Measurements from ENCODE around the gene LRP1B. TPM values are rescaled to one million over a fixed set of nuclear protein-coding genes. Genes with fewer than 3 reads are reported as not detected.

Gene LRP1B
- total RNA-seq, 2 donors from 2014 or later = 0.02 TPM; not detected in 1

DNA sequence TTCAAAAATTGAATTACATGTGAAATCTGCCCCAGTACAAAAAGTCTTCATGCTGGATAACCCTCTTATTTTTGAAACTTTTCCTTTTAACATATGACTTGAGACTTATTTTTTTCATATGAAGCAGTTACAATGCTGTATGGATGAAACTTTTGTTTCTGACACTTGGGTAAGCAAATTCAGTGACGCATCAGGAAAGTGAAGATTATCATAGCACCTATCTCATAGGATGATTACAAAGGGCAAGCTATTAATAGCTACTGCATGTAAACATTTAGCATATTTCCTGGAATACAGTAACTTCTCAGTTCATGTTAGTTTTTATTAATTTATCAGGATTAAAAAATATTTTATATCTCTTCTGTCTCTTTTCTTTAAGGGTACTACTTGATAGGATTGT is 1109.2 kb downstream of the LRP1B start:
- no peaks in the 10 kb centered on the region for H3K36me3 Mint-ChIP-seq (ENCODE audit: low read depth)

DNA sequence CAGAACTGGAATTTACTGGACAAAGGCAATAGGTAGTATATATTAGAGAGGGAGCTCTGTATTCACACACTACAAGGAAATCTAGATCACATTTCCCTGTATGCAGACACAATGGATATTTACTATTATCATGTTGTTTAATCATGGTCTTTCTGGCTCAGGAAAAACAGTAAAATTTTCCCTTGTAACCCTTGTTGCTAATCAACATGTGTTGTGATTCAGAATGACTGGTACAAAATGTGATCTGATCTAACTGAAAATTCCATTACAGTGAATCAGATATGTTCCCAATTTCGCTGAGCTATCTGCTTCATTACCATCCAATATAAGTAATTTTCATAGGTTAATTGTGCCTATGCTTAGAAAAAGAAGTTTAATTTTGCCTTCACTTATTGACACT is 1109.7 kb downstream of the LRP1B start:
- H3K9me3 ChIP-seq (ENCODE audit: control insufficient read depth, low read length, poor library complexity, severe bottlenecking) = no peaks in the 10 kb centered on the region
- Mint-ChIP-seq H3K4me3 (no peak overlapping the region), H3K27ac (no peak overlapping the region), H3K4me1 (no peaks in the 10 kb centered on the region), H3K36me3 (ENCODE audit: low read depth) (no peaks in the 10 kb centered on the region), H3K27me3 (no peaks in the 10 kb centered on the region)
- ATAC-seq (no peak), DNase-seq (no peak)

More for the DNA sequence above, 1109.2 kb downstream of the LRP1B start:
- Mint-ChIP-seq H3K4me1 (no peaks in the 10 kb centered on the region), H3K4me3 (no peak overlapping the region), H3K27me3 (no peaks in the 10 kb centered on the region), H3K27ac (no peak overlapping the region)
- no peak for ATAC-seq
- DNase-seq = no peak
- H3K9me3 ChIP-seq (ENCODE audit: control insufficient read depth, low read length, poor library complexity, severe bottlenecking) = no peaks in the 10 kb centered on the region

- no peaks in the 10 kb centered on the region for H3K27me3 Mint-ChIP-seq
- no peak overlapping the region for H3K4me3 Mint-ChIP-seq
- DNase-seq = no peak
- no peaks in the 10 kb centered on the region for H3K36me3 Mint-ChIP-seq (ENCODE audit: low read depth)
- H3K4me1 Mint-ChIP-seq = no peaks in the 10 kb centered on the region
- no peak overlapping the region for H3K27ac Mint-ChIP-seq
- H3K9me3 ChIP-seq (ENCODE audit: control insufficient read depth, low read length, poor library complexity, severe bottlenecking) = no peaks in the 10 kb centered on the region
- ATAC-seq = no peak
These were observed 1110.5 kb downstream of the LRP1B start for GRCh38 chr2:141020346-141020745.

DNA sequence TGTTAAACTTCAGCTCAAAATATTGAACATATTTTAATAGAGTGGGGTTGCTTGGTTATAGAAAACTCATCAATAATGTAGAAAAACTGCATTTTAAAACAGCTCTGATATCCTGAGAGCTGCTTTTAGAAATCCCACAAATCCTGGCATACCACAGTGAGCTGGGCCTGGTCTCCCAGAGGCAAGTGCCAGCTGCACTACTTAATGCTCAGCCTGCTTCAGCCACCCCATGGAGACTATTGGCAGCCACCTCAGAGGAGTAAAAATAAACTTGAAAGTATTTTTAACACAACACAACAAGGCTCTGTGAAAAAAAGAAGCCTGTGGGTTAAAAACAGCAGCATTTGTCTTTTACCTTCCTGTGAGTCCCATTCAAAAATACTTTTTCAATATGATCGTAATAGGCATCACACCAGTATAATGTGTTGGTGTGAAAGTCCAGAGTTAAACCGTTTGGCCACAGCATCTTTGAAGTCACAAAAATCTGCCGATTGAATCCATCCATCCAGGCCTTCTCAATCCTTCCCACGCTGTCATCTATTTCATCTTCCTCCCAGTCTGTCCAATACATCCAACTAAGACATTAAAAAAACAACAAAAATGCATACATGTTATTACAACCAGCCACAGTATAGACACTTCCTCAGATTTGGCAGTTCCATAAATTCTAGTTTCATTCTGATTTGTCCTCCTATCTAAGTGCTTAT is 1115.3 kb downstream of the LRP1B start:
- DNase-seq = no peak
- no peak overlapping the region for H3K27ac Mint-ChIP-seq
- H3K9me3 ChIP-seq (ENCODE audit: control insufficient read depth, low read length, poor library complexity, severe bottlenecking) = no peaks in the 10 kb centered on the region
- ATAC-seq = no peak
- H3K4me1 Mint-ChIP-seq = no peaks in the 10 kb centered on the region
- no peaks in the 10 kb centered on the region for H3K27me3 Mint-ChIP-seq
- no peaks in the 10 kb centered on the region for H3K36me3 Mint-ChIP-seq (ENCODE audit: low read depth)
- no peak overlapping the region for H3K4me3 Mint-ChIP-seq

DNA sequence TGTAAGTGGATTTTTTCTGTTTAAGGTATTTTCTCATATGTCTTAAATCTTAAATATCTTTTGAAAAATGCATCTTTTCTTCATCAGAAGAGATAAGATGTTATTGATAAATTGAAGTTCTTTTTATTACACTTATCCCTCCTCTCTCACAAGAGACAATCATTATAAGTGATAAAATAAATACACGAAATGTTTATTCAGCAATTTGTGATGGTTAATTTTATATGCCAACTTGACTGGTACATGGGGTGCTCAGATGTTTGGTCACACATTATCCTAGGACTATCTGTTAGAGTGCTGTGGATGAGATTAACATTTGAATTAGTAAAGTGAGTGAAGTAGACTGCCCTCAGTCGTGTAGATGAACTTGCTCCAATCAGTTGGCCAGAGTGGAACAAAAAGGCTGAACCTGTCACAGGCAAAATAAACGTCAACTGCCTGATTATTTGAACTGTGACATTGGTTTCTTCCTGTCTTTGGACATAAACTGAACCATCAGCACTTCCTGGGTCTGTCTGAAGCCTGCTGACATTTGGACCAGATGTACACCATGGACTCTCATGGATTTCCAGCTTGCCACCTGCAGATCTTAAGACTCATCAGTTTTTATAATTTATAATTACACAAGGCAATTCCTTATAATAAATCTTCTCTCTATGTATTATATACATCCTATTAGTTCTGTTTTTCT is 1126.7 kb downstream of the LRP1B start:
- no peaks in the 10 kb centered on the region for H3K9me3 ChIP-seq (ENCODE audit: control insufficient read depth, low read length, poor library complexity, severe bottlenecking)
- H3K4me1 Mint-ChIP-seq = no peaks in the 10 kb centered on the region
- ATAC-seq (no peak), DNase-seq (no peak)
- no peaks in the 10 kb centered on the region for H3K27me3 Mint-ChIP-seq
- H3K4me3 Mint-ChIP-seq = no peak overlapping the region
- H3K27ac Mint-ChIP-seq = no peak overlapping the region
- H3K36me3 Mint-ChIP-seq (ENCODE audit: low read depth) = no peaks in the 10 kb centered on the region

DNA sequence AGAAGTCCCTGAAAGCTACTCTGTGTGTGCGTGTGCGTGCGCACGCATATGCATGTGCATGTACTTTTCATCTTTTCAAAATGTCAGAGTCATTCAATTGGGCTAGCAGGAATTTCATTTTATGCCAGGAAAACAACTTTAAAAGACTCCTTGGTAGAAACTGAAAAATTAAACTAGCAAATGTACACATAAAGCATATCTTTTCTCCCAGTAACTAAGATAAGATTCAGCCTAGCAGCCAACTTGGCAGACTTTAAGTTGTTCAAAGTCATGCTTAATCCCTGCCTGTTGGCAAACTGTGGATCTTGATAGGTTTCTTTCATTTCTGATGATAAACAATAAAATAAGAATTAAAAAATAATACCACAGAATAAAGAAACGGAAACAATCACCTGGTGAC is 1129.1 kb downstream of the LRP1B start:
- no peaks in the 10 kb centered on the region for H3K9me3 ChIP-seq (ENCODE audit: control insufficient read depth, low read length, poor library complexity, severe bottlenecking)
- Mint-ChIP-seq H3K4me1 (no peaks in the 10 kb centered on the region), H3K27ac (no peak overlapping the region), H3K4me3 (no peak overlapping the region), H3K36me3 (ENCODE audit: low read depth) (no peaks in the 10 kb centered on the region), H3K27me3 (no peaks in the 10 kb centered on the region)
- ATAC-seq (no peak), DNase-seq (no peak)

GRCh38 chr2:140998577-140998976 is 1132.2 kb downstream of the LRP1B start:
- DNase-seq (no peak), ATAC-seq (no peak)
- H3K9me3 ChIP-seq (ENCODE audit: control insufficient read depth, low read length, poor library complexity, severe bottlenecking) = no peaks in the 10 kb centered on the region
- Mint-ChIP-seq H3K27me3 (no peaks in the 10 kb centered on the region), H3K4me1 (no peaks in the 10 kb centered on the region), H3K27ac (no peak overlapping the region), H3K4me3 (no peak overlapping the region), H3K36me3 (ENCODE audit: low read depth) (no peaks in the 10 kb centered on the region)

GRCh38 chr2:140998017-140998416 is 1132.8 kb downstream of the LRP1B start:
- Mint-ChIP-seq H3K36me3 (ENCODE audit: low read depth) (no peaks in the 10 kb centered on the region), H3K4me3 (no peak overlapping the region), H3K4me1 (no peaks in the 10 kb centered on the region), H3K27me3 (no peaks in the 10 kb centered on the region), H3K27ac (no peak overlapping the region)
- H3K9me3 ChIP-seq (ENCODE audit: control insufficient read depth, low read length, poor library complexity, severe bottlenecking) = no peaks in the 10 kb centered on the region
- ATAC-seq (no peak), DNase-seq (no peak)

GRCh38 chr2:140994856-140995255 is 1136.0 kb downstream of the LRP1B start:
- Mint-ChIP-seq H3K27ac (no peak overlapping the region), H3K27me3 (no peaks in the 10 kb centered on the region), H3K4me3 (no peak overlapping the region), H3K4me1 (no peaks in the 10 kb centered on the region), H3K36me3 (ENCODE audit: low read depth) (no peaks in the 10 kb centered on the region)
- H3K9me3 ChIP-seq (ENCODE audit: control insufficient read depth, low read length, poor library complexity, severe bottlenecking) = no peaks in the 10 kb centered on the region
- ATAC-seq = no peak
- DNase-seq = no peak

DNA sequence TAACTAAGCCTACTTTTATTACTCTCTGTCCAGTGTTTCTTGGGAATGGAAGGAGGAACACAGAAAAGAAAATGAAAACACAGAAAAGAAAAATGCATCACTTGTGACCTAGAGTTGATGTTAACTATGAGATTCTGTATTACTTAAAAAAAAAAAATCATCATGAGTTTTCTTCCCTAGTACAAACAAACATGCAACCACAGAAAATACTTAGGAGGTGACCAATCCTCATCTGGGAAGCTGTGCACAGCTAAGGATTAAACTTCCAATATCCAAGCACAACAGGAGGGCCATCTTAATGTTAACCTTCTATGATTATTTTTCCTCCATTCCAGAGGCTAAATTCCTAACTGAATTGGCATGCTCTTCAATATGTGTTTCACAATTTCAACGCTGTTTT is 1140.4 kb downstream of the LRP1B start:
- Mint-ChIP-seq H3K4me3 (no peak overlapping the region), H3K27me3 (no peaks in the 10 kb centered on the region), H3K36me3 (ENCODE audit: low read depth) (no peaks in the 10 kb centered on the region), H3K4me1 (no peaks in the 10 kb centered on the region), H3K27ac (no peak overlapping the region)
- H3K9me3 ChIP-seq (ENCODE audit: control insufficient read depth, low read length, poor library complexity, severe bottlenecking) = no peaks in the 10 kb centered on the region
- DNase-seq (no peak), ATAC-seq (no peak)

GRCh38 chr2:140988597-140988996 is 1142.2 kb downstream of the LRP1B start:
- Mint-ChIP-seq H3K4me1 (no peaks in the 10 kb centered on the region), H3K27me3 (no peaks in the 10 kb centered on the region), H3K27ac (no peak overlapping the region), H3K36me3 (ENCODE audit: low read depth) (no peaks in the 10 kb centered on the region), H3K4me3 (no peak overlapping the region)
- no peaks in the 10 kb centered on the region for H3K9me3 ChIP-seq (ENCODE audit: control insufficient read depth, low read length, poor library complexity, severe bottlenecking)
- no peak for ATAC-seq
- no peak for DNase-seq

GRCh38 chr2:140986456-140986855 is 1144.4 kb downstream of the LRP1B start:
- H3K9me3 ChIP-seq (ENCODE audit: control insufficient read depth, low read length, poor library complexity, severe bottlenecking) = no peaks in the 10 kb centered on the region
- H3K27me3 Mint-ChIP-seq = no peaks in the 10 kb centered on the region
- no peak overlapping the region for H3K4me3 Mint-ChIP-seq

GRCh38 chr2:140975237-140975636 is 1155.6 kb downstream of the LRP1B start:
- no peaks in the 10 kb centered on the region for H3K36me3 Mint-ChIP-seq (ENCODE audit: low read depth)
- DNase-seq (no peak), ATAC-seq (no peak)
- H3K9me3 ChIP-seq (ENCODE audit: control insufficient read depth, low read length, poor library complexity, severe bottlenecking) = no peaks in the 10 kb centered on the region
- no peak overlapping the region for H3K4me3 Mint-ChIP-seq
- H3K4me1 Mint-ChIP-seq = no peaks in the 10 kb centered on the region
- H3K27me3 Mint-ChIP-seq = no peaks in the 10 kb centered on the region
- no peak overlapping the region for H3K27ac Mint-ChIP-seq

More at GRCh38 chr2:140986456-140986855, 1144.4 kb downstream of the LRP1B start:
- Mint-ChIP-seq H3K36me3 (ENCODE audit: low read depth) (no peaks in the 10 kb centered on the region), H3K4me1 (no peaks in the 10 kb centered on the region), H3K27ac (no peak overlapping the region)
- DNase-seq (no peak), ATAC-seq (no peak)

GRCh38 chr2:140972724-140973123 is 1158.1 kb downstream of the LRP1B start:
- ATAC-seq (no peak), DNase-seq (no peak)
- no peaks in the 10 kb centered on the region for H3K27me3 Mint-ChIP-seq
- no peaks in the 10 kb centered on the region for H3K9me3 ChIP-seq (ENCODE audit: control insufficient read depth, low read length, poor library complexity, severe bottlenecking)
- H3K27ac Mint-ChIP-seq = no peak overlapping the region
- no peaks in the 10 kb centered on the region for H3K36me3 Mint-ChIP-seq (ENCODE audit: low read depth)
- no peak overlapping the region for H3K4me3 Mint-ChIP-seq
- H3K4me1 Mint-ChIP-seq = no peaks in the 10 kb centered on the region

Measured in T-helper 17 cell (primary cell).